LNCaP clone FGC (cell line): ENCODE results near the gene LTBP1.

Source experiments
- DNase-seq: peaks from one replicate; pipeline ENCODE4 v3.0.0-alpha.2; 2011; ENCODE audit warnings: low read depth
- H3K4me3 ChIP-seq: 2 replicates; pipeline ENCODE4 v1.5.1; 2011; ENCODE audit warnings: mild to moderate bottlenecking, low read depth, low read length, control low read depth
- TF ChIP-seq, protein P1 (sequence below): IDR thresholded peaks from 2 replicates; pipeline ENCODE4 v1.5.1; 2012; ENCODE audit warnings: mild to moderate bottlenecking; ENCODE audit not compliant: control insufficient read depth, insufficient read depth; ENCODE audit errors: extremely low read depth

LTBP1 gene

DNA sequence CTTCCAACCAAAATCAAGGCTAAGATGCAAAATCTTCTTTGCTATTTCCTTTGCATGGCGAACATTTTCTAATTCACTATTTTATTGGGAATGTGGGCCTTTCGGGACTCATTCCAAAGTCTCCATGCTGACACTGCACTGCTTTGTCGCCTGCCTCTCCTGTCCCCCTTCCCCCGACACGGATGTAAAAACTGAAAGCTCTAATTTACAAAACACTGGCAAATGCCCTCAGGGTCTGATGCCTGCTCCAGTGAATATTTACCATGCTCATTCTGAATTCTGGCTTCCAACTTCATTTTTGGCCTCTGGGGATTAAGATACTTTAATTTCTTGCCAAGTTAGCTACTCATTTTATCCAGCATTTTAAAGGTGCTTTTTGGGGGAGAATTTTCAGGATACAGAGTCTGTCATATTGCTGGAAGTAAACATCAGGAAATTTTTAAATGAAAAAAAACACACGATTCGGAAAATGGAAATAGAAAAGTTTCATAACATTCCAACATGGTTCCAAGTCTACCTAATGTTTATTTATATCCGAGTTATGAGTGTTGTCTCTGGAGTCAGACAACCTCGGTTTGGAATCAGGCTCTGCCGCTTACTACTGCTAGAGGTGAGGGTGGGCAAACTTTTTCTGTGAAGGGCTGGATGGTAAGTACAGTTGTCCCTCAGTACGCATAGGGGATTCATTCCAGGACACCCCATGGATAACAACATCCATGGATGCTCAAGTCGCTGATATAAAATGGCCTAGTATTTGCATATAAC, 14.6 kb upstream of the LTBP1 start:
- TF ChIP-seq, protein P1, sequence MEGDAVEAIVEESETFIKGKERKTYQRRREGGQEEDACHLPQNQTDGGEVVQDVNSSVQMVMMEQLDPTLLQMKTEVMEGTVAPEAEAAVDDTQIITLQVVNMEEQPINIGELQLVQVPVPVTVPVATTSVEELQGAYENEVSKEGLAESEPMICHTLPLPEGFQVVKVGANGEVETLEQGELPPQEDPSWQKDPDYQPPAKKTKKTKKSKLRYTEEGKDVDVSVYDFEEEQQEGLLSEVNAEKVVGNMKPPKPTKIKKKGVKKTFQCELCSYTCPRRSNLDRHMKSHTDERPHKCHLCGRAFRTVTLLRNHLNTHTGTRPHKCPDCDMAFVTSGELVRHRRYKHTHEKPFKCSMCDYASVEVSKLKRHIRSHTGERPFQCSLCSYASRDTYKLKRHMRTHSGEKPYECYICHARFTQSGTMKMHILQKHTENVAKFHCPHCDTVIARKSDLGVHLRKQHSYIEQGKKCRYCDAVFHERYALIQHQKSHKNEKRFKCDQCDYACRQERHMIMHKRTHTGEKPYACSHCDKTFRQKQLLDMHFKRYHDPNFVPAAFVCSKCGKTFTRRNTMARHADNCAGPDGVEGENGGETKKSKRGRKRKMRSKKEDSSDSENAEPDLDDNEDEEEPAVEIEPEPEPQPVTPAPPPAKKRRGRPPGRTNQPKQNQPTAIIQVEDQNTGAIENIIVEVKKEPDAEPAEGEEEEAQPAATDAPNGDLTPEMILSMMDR, result no peak
- H3K4me3 ChIP-seq, result no peak overlapping the region
- DNase-seq, result no peak

DNA sequence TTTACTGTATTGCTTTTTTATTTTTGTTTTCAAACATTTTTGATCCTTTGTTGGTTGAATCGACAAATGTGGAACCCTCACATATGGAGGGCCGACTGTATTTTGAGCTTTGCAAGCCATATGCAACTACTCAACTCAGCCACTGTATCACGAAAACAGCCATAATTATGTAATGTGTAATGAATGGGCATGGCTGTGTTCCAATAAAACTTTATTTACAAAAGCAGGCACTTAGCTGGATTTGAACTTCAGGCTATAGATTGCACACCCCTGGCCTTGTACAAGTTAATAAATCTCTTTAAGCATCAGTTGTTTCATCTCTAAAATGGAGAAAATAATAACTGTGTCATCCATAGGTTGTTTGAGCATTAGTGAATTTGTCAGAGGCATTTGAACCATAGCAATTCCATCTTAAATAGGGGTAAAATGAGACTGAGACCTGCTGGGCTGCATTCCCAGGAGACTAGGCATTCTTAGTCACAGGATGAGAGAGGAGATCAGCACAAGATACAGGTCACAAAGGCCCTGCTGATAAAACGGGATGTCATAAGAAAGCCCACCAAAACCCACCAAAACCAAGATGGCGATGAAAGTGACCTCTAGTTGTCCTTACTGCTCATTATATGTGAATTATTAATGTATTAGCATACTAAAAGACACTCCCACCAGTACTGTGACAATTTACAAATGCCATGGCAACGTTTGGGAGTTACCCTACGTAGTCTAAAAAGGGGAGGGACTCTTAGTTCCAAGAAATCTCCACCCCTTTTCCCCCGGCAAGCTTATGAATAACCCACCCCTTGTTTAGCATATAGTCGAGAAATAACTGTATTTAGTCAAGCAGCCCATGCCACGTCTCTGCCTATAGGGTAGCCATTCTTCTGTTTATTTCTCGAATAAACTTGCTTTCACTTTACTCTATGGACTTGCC, 13.7 kb upstream of the LTBP1 start:
- no peak overlapping the region for H3K4me3 ChIP-seq

DNA sequence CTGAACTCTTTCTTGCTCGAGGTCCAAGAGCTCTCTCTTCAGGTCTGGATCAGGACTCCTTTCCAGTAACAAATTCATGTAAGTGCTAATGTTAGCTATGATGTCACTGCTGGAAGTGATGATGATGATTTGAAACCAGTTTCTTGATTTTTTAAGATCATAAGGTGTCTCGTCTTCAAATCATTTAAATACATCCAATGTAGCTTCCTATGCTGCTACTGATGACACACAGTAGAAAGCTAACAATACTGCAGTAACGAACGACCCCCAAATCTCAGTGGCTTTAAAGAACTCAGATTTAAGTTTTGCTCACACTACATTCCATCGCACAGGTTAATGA, 13.0 kb upstream of the LTBP1 start:
- TF ChIP-seq, protein P1, result no peak
- no peak overlapping the region for H3K4me3 ChIP-seq
- DNase-seq, result no peak

More for the DNA sequence above, 13.7 kb upstream of the LTBP1 start:
- TF ChIP-seq, protein P1, result no peak
- no peak for DNase-seq

DNA sequence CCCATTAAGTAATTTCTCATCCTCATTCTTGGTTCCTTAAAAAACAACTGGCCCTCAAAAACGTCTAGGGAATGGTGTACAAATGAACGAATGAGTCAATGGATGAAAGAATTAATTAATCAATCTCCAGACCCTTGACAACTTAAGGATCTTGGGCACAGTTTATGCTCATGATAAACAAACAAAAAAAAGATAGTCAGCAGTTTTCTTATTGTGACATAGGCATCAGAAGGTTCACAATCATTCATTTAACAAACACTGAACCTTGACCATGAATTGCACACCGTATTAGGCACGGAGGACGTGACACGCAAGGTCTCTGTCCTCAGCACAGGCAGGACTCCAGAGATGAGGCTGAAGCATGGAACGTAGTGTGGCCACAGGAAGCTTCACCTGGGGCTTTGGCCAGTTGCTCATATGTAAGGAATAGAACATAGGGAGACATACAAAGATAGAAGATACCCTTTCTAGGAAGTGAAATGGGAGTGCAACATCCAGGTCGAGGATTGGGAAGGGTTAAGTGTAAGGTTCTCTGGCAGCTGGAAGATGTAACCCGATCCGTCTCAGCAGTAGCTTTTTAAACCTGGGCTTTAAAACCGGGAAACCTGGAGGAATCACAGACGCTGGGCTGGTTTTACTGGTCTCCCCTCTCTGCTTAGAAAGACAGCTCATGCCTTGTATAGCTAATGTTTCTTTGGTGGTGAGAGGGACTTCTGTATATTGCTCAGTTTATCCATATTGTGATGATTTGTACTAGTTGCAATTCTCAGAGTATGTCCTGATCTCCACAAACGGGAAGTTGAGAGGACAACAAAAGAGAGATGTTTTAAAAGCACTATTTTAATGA, 8.9 kb upstream of the LTBP1 start:
- DNase-seq, result peak; percentile 82
- 0 out of 2 replicates have a peak overlapping the region, but pooled peaks have one; percentile 2 for H3K4me3 ChIP-seq

DNA sequence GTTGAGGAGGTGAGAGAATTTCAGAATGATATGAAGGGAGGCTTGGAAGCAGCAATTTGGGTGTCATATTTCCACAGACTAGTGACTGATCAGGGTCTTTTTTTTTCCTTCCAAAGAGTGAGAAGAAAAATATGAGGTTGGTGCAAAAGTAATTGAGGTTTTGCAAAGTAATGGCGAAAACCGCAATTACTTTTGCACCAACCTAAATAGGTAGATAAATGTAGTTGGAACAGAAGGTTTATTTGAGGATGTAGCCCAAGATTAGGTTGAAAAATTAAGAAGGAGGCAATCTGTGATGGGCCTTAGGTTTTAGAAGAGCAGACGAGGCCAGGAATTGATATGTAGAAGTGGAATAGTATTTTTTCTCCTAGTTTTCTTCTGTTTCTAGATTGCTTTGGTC, 7.8 kb upstream of the LTBP1 start:
- TF ChIP-seq, protein P1, result no peak
- no peak for DNase-seq
- no peak overlapping the region for H3K4me3 ChIP-seq

More for the DNA sequence above, 8.9 kb upstream of the LTBP1 start:
- TF ChIP-seq, protein P1, result no peak

DNA sequence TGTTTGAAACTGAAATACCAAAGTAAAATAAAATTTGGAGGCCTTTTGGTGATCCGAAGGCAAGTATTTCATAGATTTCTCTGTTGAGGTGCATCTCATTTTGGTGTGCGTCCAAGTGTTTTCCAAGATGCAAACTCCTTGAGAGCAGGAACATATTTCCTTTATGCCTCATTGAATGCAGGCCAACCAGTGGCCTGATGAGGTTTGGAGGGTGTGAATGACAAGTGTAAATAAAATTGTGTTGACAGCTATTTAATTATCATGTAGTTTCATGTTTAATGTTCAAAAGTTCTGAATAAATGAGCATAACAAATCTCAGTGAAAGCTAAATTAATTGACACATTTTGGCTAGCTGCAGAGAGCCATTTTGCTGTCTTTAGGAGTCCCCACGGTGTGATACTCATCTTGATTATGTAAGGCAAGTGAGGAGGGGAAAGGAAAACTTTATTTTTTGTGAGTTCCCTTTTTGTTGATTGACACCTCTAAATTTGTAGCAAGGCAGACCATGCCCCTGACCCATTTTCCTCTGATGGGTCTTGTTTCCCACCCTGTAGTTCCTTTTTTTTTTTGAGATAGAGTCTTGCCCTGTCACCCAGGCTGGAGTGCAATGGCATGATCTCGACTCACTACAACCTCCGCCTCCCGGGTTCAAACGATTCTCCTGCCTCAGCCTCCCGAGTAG, 6.3 kb upstream of the LTBP1 start:
- TF ChIP-seq, protein P1, result no peak
- no peak overlapping the region for H3K4me3 ChIP-seq
- DNase-seq, result no peak
